Activated CD4-positive, alpha-beta memory T cell treated with anti-CD3 and anti-CD28 coated beads, Interleukin-2, amount 10 ng/mL, durations not matched to agents 7 days and 5 days (primary cell): ENCODE data around the gene FGFR3. TPM values are rescaled to one million over a fixed set of nuclear protein-coding genes. Genes with fewer than 3 reads are reported as not detected.

Source experiments
- CTCF ChIA-PET: fragments of 350-600 bp; sonication (Branson Sonifier 250); formaldehyde crosslinking; loops from one replicate; lab custom pipeline; 2021; ENCODE audit warnings: antibody characterized with exemption, inconsistent platforms; lab: Charles Lee
- POLR2A ChIA-PET: fragments of 350-600 bp; sonication (Branson Sonifier 250); formaldehyde crosslinking; loops from one replicate; lab custom pipeline; 2021; ENCODE audit warnings: antibody characterized with exemption; lab: Charles Lee
- DNase-seq: peaks from one replicate; pipeline ENCODE4 v3.0.0-alpha.2; 2020
- H3K27ac Mint-ChIP-seq: one replicate; pipeline ENCODE4 v1.8.0; 2021; ENCODE audit warnings: mild to moderate bottlenecking, mixed read lengths
- H3K27me3 Mint-ChIP-seq: one replicate; pipeline ENCODE4 v1.8.0; 2021; ENCODE audit warnings: mixed read lengths
- H3K36me3 Mint-ChIP-seq: one replicate; pipeline ENCODE4 v1.8.0; 2021; ENCODE audit warnings: low read depth, mixed read lengths
- H3K4me1 Mint-ChIP-seq: one replicate; pipeline ENCODE4 v1.8.0; 2021; ENCODE audit warnings: mixed read lengths
- H3K4me3 Mint-ChIP-seq: one replicate; pipeline ENCODE4 v1.8.0; 2021; ENCODE audit warnings: mild to moderate bottlenecking, mixed read lengths
- H3K9me3 Mint-ChIP-seq: one replicate; pipeline ENCODE4 v1.8.0; 2021; ENCODE audit warnings: mixed read lengths
- total RNA-seq, 2 experiments: library from RNA; stranded (reverse); gene quantifications; one replicate each; pipeline ENCODE4 v1.2.3, GENCODE V29; 2021

FGFR3 gene
- total RNA-seq = under 1 TPM; 0.18 to 0.45 TPM

DNA sequence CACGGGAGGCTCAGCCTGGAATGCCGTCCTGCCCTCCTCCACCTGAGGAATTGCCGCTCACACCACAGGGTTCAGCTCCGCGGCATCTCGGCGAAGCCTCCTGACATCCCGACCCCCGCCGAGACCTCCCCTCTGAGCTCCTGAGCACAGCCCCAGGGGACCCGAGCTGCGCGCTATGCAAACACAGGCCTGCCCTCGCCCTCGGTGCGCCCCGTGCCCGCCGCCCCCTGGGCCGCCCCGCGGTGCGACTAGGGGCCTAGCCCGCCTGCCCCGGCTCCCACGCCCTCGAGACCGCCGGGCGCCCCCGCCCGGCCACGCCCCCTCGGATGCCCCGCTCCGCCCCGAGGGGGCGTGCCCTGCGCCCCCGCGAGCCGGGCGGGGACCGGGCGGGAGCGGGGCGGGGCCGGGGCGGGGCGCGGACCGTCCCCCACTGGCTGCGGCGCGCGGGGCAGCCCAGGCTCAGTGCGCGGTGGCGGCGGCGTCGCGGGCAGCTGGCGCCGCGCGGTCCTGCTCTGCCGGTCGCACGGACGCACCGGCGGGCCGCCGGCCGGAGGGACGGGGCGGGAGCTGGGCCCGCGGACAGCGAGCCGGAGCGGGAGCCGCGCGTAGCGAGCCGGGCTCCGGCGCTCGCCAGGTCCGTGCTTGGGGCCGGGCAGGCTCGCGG is at the start of gene FGFR3:
Gene FGFR3, plus strand, starts transcription at position 462 of the 664 bp plus-strand sequence. CDS start 642 bp downstream, outside the sequence.
- H3K4me3 Mint-ChIP-seq = no peak within 1 kb of the TSS
- no peak within 1 kb of the TSS for H3K27ac Mint-ChIP-seq
- H3K9me3 Mint-ChIP-seq = no peaks in the 10 kb centered on the region
- peak; percentile 46 for DNase-seq
- peaks cover 30% of the 10 kb centered on the region for H3K27me3 Mint-ChIP-seq
- ChIA-PET POLR2A (interaction anchor here (1.4 to 1.5 kb wide), 3 partner anchors 23 to 78 kb away, joined by 3 to 4 read pairs (median 4); partner anchors contain the start of gene NSD2), CTCF (no interaction called here)
- H3K36me3 Mint-ChIP-seq = no peaks in the 10 kb centered on the region
- no peaks in the 10 kb centered on the region for H3K4me1 Mint-ChIP-seq

DNA sequence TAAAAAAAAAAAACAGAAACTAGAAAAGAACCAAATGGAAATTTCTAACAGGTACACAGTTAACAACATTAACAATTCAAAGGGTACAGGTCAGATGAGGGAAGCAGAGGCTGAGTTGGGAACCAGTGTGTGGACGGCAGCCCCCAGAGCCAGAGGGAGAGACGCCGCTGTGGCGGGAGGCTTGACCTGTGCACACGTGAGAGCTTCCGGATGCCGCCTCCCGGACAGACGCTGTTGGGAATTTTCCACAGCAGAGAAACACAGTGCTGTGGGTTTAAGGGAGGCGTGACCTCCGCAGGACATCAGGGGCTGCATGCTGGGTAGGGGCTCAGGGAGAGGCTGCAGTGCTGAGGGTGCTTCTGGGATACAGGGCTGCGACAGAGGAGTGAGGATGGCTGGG is 49.5 kb upstream of the FGFR3 start:
- no peak overlapping the region for H3K27ac Mint-ChIP-seq
- no peak for DNase-seq
- H3K4me3 Mint-ChIP-seq = no peak overlapping the region
- H3K4me1 Mint-ChIP-seq = no peaks in the 10 kb centered on the region
- H3K36me3 Mint-ChIP-seq = peaks cover 58% of the 10 kb centered on the region
- ChIA-PET POLR2A (interaction anchor here (1.0 to 1.2 kb wide), 2 partner anchors 23 to 31 kb away, joined by 3 read pairs; partner anchors contain the start of genes SLBP, TACC3 and TMEM129), CTCF (interaction anchor here (1.0 kb wide), 1 partner anchor 50 kb away, joined by 3 read pairs; no protein-coding TSS in a partner anchor)
- peaks cover 4% of the 10 kb centered on the region for H3K9me3 Mint-ChIP-seq
- H3K27me3 Mint-ChIP-seq = no peaks in the 10 kb centered on the region

DNA sequence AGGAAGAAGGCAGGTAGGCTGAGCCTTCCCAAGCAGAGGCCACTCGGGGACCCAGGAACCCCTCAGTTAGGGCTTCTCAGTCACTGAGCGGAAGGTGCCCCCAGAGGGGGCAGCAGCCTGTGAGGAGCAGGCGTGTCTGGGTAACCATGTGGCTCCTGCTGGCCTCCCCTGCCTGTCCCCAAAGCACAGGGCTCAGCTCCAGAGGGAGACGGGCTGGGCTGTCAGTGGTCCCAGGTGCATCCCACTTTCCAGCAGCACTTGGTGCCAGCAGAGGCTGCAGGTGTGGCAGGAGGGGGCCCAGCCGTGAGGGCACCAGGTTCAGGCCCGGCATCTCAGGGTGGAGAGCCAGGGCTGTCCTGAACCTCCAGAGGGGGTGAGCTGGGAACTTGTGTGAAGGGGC is 49.1 kb upstream of the FGFR3 start:
- no peak for DNase-seq
- Mint-ChIP-seq H3K27ac (no peak overlapping the region), H3K4me1 (no peaks in the 10 kb centered on the region), H3K36me3 (peaks cover 53% of the 10 kb centered on the region), H3K4me3 (no peak overlapping the region), H3K9me3 (no peaks in the 10 kb centered on the region), H3K27me3 (no peaks in the 10 kb centered on the region)
- ChIA-PET CTCF (interaction anchor here (0.9 to 2.2 kb wide), 3 partner anchors 19 to 66 kb away, joined by 3 to 13 read pairs (median 3); no protein-coding TSS in a partner anchor), POLR2A (interaction anchor here (0.8 to 1.2 kb wide), 5 partner anchors 8 to 131 kb away, joined by 3 read pairs; partner anchors contain the start of gene SLBP)

DNA sequence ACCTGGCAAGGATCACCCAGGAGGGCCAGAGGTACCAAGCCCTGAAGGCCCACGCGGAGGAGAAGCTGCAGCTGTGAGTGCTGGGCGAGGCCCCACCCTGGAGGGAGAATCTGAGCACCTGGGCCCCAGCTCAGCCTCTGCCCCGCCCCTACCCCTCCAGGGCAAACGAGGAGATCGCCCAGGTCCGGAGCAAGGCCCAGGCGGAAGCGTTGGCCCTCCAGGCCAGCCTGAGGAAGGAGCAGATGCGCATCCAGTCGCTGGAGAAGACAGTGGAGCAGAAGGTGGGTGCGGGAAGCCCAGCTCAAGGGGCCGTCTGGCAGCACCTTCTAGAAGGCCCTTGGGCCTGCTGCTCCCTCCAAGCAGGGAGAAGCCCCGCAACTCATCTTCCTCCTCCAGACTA is 48.5 kb upstream of the FGFR3 start:
- DNase-seq = no peak
- H3K9me3 Mint-ChIP-seq = no peaks in the 10 kb centered on the region
- H3K4me1 Mint-ChIP-seq = no peaks in the 10 kb centered on the region
- H3K4me3 Mint-ChIP-seq = no peak overlapping the region
- CTCF ChIA-PET = interaction anchor here (0.9 to 2.2 kb wide), 6 partner anchors 14 to 65 kb away, joined by 3 to 13 read pairs (median 5); no protein-coding TSS in a partner anchor
- H3K27ac Mint-ChIP-seq = no peak overlapping the region
- peaks cover 48% of the 10 kb centered on the region for H3K36me3 Mint-ChIP-seq
- POLR2A ChIA-PET = interaction anchor here (0.8 to 1.2 kb wide), 4 partner anchors 8 to 130 kb away, joined by 3 read pairs; no protein-coding TSS in a partner anchor
- H3K27me3 Mint-ChIP-seq = no peaks in the 10 kb centered on the region

DNA sequence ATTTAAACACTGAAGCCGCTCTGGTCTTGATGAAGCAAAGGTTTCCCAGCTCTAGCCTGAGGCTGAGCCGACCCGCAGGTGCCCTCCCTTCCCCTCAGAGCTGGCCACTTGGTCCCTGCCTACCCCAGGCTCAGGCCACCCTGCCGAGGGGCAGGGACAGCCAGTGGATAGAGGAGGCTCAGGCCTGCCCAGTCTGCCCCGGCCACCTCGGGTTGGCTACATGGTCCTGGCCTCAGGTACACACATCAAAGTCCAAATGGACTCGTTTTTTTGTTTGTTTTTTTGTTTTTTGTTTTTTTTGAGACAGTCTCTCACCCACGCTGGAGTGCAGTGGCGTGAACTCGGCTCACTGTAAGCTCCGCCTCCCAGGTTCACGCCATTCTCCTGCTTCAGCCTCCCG is 47.9 kb upstream of the FGFR3 start:
- no peaks in the 10 kb centered on the region for H3K9me3 Mint-ChIP-seq
- ChIA-PET CTCF (interaction anchor here (1.2 to 2.2 kb wide), 4 partner anchors 15 to 64 kb away, joined by 4 to 13 read pairs (median 6); no protein-coding TSS in a partner anchor), POLR2A (interaction anchor here (1.0 to 1.2 kb wide), 2 partner anchors 125 to 130 kb away, joined by 3 read pairs; no protein-coding TSS in a partner anchor)
- no peaks in the 10 kb centered on the region for H3K27me3 Mint-ChIP-seq
- peaks cover 45% of the 10 kb centered on the region for H3K36me3 Mint-ChIP-seq
- H3K4me1 Mint-ChIP-seq = no peaks in the 10 kb centered on the region
- no peak overlapping the region for H3K4me3 Mint-ChIP-seq
- DNase-seq = no peak
- no peak overlapping the region for H3K27ac Mint-ChIP-seq

DNA sequence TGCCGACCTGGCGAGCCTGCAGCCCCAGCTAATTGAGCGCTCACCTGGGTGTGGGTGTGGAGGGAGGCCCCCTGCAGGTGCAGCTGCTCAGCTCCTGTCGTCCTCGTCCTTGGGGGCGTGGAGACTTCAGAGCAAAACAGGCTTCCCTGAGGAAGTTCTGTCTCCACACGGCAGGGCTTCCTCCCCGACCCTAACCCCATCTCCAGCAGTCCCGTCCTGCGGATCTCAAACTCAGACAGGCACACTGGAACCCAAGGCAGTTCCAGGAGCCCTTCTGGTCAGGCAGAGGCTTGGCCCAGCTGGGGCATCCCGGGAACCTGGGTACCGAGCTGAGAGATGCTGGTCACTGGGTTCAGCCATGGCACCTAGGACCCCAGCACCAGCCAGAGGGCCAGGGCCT is 47.4 kb upstream of the FGFR3 start:
- no peaks in the 10 kb centered on the region for H3K9me3 Mint-ChIP-seq
- DNase-seq = no peak
- POLR2A ChIA-PET = no interaction called here
- no peaks in the 10 kb centered on the region for H3K27me3 Mint-ChIP-seq
- H3K27ac Mint-ChIP-seq = no peak overlapping the region
- H3K4me1 Mint-ChIP-seq = no peaks in the 10 kb centered on the region
- H3K4me3 Mint-ChIP-seq = no peak overlapping the region
- CTCF ChIA-PET = interaction anchor here (1.2 to 2.2 kb wide), 4 partner anchors 15 to 64 kb away, joined by 4 to 13 read pairs (median 6); no protein-coding TSS in a partner anchor
- H3K36me3 Mint-ChIP-seq = peaks cover 40% of the 10 kb centered on the region

DNA sequence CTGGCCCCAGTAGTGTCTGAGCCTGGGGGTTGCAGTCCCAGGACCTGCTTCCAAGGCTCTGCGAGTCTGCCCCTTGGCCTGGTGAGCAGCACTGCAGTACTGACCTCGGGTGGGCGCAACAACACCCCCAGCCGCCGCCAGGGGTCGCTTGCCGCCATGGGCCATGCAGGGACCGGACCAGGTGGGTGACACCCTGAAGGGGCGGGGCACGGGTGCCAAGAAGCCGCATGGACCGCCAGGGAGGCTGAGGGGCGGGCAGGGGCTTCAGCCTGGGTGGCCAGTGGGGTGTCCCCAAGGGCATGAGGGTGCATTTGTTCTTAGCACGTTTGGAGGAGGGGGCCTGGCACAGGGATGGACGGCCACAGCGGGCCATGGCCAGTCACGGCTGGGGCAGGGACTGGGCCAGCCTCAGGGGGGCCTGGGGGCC is 46.8 kb upstream of the FGFR3 start:
- H3K27me3 Mint-ChIP-seq = no peaks in the 10 kb centered on the region
- POLR2A ChIA-PET = no interaction called here
- peaks cover 34% of the 10 kb centered on the region for H3K36me3 Mint-ChIP-seq
- H3K4me3 Mint-ChIP-seq = no peak overlapping the region
- no peaks in the 10 kb centered on the region for H3K9me3 Mint-ChIP-seq
- CTCF ChIA-PET = interaction anchor here (2.2 to 2.6 kb wide), 2 partner anchors 63 to 66 kb away, joined by 11 to 13 read pairs; no protein-coding TSS in a partner anchor
- H3K4me1 Mint-ChIP-seq = no peaks in the 10 kb centered on the region
- DNase-seq = peak; percentile 79
- H3K27ac Mint-ChIP-seq = no peak overlapping the region

DNA sequence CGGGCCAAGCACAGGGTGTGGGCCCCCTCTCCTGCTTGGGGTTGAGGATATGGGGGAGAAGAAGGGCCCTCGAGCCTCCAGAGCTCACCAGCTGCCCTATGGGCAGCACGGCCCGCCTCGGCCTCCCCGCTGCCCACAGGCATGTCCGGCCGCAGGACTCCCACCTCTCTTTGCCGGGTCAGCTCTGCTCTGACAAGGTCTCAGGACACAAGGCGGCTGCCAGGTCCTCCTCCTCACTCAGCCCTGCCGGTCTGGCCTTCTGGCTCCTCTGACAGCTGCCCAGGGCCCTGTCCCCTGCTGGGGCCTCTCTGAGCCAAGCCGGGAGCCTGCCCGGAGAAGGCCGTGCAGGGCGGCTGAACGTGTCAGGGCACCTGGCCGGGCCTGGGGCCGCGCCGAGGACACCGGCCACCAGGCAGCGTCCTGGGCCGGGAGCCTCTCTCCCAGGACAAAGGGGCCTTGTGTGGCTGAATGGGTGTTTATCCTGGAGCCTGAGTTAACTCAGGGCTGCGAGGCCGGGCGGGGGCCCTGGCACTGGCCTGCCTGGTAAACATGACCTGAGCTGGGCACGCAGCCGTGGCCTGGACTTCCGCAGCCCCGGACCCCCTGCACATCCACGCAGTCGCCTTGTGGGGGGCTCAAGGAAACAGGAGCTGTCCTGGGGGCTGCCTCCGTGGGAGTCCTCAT is 46.0 kb upstream of the FGFR3 start:
- ChIA-PET POLR2A (interaction anchor here (1.0 to 1.5 kb wide), 3 partner anchors 17 to 34 kb away, joined by 3 to 4 read pairs (median 3); no protein-coding TSS in a partner anchor), CTCF (interaction anchor here (1.0 to 2.6 kb wide), 9 partner anchors 9 to 160 kb away, joined by 3 to 34 read pairs (median 6); partner anchors contain the start of genes TACC3 and TMEM129)
- Mint-ChIP-seq H3K36me3 (peaks cover 26% of the 10 kb centered on the region), H3K27ac (no peak overlapping the region), H3K9me3 (no peaks in the 10 kb centered on the region), H3K27me3 (no peaks in the 10 kb centered on the region), H3K4me3 (no peak overlapping the region), H3K4me1 (no peaks in the 10 kb centered on the region)
- DNase-seq = no peak

DNA sequence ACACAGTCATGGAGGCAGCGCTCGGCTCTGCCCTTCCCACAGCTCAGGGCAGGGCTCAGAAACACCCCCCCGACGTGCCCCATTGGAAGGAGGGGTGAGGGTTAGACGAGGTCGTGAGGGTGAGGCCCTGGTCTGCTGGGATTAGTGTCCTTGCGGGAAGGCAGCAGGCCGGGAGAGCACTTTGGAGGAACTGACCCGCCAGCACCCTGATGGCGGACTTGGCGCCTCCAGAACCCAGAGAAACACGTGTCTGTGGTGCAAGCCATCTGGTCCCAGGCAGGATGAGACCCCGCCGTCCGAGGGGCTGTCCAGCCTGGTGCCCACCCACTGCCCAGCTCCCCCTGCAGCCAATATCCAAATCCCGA is 45.5 kb upstream of the FGFR3 start:
- Mint-ChIP-seq H3K27me3 (no peaks in the 10 kb centered on the region), H3K27ac (no peak overlapping the region), H3K36me3 (peaks cover 23% of the 10 kb centered on the region), H3K4me1 (peaks cover 3% of the 10 kb centered on the region), H3K9me3 (no peaks in the 10 kb centered on the region), H3K4me3 (no peak overlapping the region)
- ChIA-PET CTCF (interaction anchor here (1.0 to 2.6 kb wide), 12 partner anchors 10 to 261 kb away, joined by 3 to 34 read pairs (median 4); partner anchors contain the start of genes NELFA, TACC3 and TMEM129), POLR2A (interaction anchor here (1.0 to 1.5 kb wide), 3 partner anchors 17 to 35 kb away, joined by 3 to 4 read pairs (median 3); no protein-coding TSS in a partner anchor)
- no peak for DNase-seq

DNA sequence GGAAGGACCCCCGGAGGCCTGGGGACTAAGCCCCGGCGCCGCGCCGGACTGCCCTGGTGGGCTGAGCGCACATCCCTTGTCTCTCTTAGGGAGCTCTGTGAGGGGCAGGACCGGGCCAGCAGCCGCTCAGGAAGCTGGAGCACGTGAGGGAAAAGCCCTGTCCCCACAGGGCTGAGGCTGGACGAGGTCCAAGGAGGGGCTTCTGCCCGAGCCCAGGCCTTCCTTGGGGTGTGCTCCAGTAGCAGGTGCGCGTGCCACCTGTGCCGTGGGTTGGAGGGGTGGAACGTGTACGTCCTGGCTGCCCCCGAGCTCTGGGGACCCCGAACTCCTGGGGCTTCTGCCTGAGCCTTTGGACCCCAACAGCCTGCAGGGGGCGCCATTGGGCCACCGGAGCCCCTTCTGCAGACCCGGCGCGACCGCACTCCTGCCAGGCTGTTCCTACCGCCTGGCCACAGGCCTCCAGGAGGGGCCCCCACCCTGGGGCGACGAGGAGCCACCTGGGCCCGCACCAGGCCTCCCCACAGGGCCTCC is 44.6 kb upstream of the FGFR3 start:
- H3K4me3 Mint-ChIP-seq = no peak overlapping the region
- DNase-seq = peak; percentile 85
- ChIA-PET CTCF (interaction anchor here (0.6 to 2.6 kb wide), 16 partner anchors 11 to 453 kb away, joined by 3 to 34 read pairs (median 4); partner anchors contain the start of gene NELFA), POLR2A (interaction anchor here (0.5 to 1.2 kb wide), 6 partner anchors 11 to 141 kb away, joined by 3 to 4 read pairs (median 3); no protein-coding TSS in a partner anchor)
- no peak overlapping the region for H3K27ac Mint-ChIP-seq
- H3K4me1 Mint-ChIP-seq = peaks cover 9% of the 10 kb centered on the region
- no peaks in the 10 kb centered on the region for H3K27me3 Mint-ChIP-seq
- H3K9me3 Mint-ChIP-seq = no peaks in the 10 kb centered on the region
- peaks cover 15% of the 10 kb centered on the region for H3K36me3 Mint-ChIP-seq

DNA sequence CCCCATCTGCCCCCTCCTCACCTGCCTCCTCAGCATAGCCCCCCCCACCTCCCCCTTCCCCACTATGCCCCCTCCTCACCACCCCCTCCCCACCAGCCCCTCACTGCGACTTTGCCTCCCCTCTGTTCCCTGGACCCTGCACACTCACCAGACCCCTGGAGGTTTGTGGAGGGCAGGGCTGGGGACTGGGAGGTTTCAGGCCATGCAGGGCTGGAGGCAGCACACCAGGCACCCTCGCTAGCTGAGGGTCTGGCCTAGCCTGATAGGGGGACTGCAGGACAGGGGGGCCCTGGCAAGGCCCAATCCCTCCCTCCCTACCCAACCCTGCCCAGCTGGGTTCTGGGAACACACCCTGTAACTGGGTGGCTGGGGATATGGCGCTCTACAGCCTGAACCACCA is 43.7 kb upstream of the FGFR3 start:
- Mint-ChIP-seq H3K4me3 (no peak overlapping the region), H3K27ac (no peak overlapping the region), H3K36me3 (peaks cover 9% of the 10 kb centered on the region), H3K9me3 (no peaks in the 10 kb centered on the region), H3K4me1 (peaks cover 9% of the 10 kb centered on the region), H3K27me3 (no peaks in the 10 kb centered on the region)
- DNase-seq = no peak
- ChIA-PET POLR2A (no interaction called here), CTCF (no interaction called here)

DNA sequence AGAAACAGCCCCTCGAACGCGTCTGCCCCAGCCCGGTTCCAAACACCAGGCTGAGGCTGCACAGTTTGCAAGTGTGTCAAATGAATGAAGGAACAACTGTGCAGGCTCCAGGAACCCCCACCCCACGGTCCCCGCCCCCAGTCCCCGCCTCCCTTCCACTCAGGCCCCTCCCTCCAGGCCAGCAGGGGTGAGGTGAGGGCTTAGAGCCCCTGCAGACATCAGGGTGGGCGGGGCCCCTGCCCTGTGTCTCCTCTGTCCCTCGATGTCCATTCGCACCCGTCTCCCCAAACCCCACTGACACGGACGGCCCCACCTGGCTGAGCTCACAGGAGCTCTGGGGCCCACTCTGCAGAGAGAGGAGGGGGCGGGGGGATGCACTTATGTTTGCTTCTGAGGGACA is 43.3 kb upstream of the FGFR3 start:
- Mint-ChIP-seq H3K27me3 (no peaks in the 10 kb centered on the region), H3K4me1 (peaks cover 9% of the 10 kb centered on the region), H3K27ac (no peak overlapping the region), H3K36me3 (peaks cover 6% of the 10 kb centered on the region), H3K9me3 (no peaks in the 10 kb centered on the region), H3K4me3 (no peak overlapping the region)
- no peak for DNase-seq
- ChIA-PET CTCF (no interaction called here), POLR2A (no interaction called here)
